Cardiac fibroblast (primary cell): ENCODE measurements around the gene ADCY1.

Experiments
- DNase-seq, 2 donors: peaks; one replicate each; pipeline versions ENCODE4 v3.0.0 to v3.0.0-alpha.2; 2010; ENCODE audit warnings: low read depth in 2 of 2
- H3K4me3 ChIP-seq, 2 donors: replicated peaks in 1 of 2; 1 replicate in 1 of 2; 2 replicates in 1 of 2; pipeline ENCODE4 v1.5.1; 2011; ENCODE audit warnings: low read depth in 2 of 2, low read length in 2 of 2, mild to moderate bottlenecking in 2 of 2, moderate library complexity in 1 of 2
- TF ChIP-seq, protein P1 (sequence below): IDR thresholded peaks from one replicate; pipeline ENCODE4 v1.5.1; 2011; ENCODE audit warnings: low read depth, mild to moderate bottlenecking, low read length, inconsistent platforms

The ADCY1 gene

DNA sequence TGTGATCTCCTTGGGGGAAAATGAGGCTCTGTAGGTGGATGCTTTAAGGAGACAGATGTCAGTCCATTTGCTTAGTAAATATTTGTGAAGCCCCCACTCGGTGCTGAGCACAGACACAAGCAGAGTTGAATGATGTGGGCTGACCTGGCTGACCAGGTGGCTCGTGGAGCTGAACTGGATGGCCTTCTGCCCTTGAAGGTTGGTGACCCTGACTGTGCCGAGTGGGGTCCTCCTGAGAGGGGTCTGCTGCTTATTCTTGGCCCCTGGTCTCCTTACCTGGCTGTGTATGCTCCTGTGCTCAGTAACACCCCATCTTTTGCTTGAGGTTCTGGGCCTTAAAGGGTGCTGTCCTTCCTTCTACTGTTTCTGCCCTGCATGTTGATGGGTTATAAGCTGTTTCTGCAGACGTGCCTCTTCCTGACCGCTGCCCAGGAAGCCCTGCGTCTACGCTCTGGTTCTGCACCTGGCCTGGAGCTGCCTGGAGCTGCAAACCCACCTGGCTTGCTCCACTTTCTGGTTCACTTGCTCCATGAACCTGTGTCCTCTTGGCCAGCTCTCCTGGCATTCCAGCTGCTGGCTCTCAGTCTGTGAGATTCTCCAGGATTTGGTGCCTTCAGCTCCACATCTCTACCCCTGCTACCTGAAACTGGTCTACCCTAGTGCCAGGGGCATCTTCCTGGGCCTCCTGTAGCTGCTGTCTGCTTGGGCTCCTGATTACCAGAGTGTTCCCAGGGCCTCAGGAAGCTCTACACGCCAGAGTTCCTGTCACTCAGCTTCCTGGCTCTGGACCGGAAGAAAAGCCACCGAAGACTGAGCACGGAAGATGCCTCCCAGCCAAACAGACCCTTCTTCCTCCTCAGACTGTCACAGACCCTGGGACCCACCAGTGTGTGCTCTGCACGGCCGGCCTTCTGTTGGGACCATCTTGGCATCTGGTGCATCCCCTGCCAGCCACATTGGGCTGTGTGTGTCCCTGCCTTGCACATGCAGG lies 76.5 kb downstream of the ADCY1 start:
- TF ChIP-seq, protein P1, sequence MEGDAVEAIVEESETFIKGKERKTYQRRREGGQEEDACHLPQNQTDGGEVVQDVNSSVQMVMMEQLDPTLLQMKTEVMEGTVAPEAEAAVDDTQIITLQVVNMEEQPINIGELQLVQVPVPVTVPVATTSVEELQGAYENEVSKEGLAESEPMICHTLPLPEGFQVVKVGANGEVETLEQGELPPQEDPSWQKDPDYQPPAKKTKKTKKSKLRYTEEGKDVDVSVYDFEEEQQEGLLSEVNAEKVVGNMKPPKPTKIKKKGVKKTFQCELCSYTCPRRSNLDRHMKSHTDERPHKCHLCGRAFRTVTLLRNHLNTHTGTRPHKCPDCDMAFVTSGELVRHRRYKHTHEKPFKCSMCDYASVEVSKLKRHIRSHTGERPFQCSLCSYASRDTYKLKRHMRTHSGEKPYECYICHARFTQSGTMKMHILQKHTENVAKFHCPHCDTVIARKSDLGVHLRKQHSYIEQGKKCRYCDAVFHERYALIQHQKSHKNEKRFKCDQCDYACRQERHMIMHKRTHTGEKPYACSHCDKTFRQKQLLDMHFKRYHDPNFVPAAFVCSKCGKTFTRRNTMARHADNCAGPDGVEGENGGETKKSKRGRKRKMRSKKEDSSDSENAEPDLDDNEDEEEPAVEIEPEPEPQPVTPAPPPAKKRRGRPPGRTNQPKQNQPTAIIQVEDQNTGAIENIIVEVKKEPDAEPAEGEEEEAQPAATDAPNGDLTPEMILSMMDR, result no peak
- DNase-seq, result no peak
- H3K4me3 ChIP-seq, result no peak overlapping the region

DNA sequence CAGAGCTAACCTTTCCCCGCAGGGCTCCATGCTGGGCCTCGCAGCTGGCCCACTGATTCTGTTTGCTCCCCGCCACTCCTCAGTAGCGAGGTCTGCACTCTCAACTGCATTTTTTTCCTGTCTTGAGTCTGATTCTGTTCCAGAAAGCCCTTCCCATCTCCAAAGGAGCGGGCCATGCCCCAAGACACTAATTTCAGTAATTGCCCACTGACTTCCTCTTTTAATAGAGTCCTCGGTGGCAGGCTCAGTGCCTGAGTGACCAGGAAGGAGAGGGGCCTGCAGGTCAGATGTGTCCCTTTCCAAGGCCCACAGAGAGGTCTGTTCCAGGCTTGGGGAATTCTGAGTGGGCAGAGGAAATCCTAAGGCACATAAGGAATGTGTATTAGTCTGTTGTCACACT lies 77.4 kb downstream of the ADCY1 start:
- DNase-seq, result no peak
- TF ChIP-seq, protein P1, result no peak
- no peak overlapping the region for H3K4me3 ChIP-seq

DNA sequence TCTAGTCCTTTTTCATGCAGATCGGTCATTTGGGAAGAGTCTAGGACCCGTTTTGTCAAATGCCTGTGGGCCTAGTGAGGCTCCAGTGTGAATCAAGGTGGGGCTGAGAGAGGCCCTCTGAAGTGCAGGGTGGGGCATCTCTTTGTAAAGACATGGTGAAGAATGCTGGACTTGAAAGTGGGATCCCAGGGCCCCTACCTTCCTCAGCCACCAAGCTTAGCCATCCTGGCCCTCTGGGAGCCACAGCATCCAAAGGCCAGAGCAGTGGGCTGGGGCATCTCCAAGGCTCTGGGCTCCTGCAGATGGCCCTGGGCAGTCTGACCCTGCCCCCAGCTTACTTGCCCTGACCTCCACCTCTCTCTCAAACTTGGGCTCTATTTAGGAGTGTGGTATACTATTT lies 78.5 kb downstream of the ADCY1 start:
- TF ChIP-seq, protein P1, result no peak
- H3K4me3 ChIP-seq, result no peak overlapping the region
- no peak for DNase-seq

DNA sequence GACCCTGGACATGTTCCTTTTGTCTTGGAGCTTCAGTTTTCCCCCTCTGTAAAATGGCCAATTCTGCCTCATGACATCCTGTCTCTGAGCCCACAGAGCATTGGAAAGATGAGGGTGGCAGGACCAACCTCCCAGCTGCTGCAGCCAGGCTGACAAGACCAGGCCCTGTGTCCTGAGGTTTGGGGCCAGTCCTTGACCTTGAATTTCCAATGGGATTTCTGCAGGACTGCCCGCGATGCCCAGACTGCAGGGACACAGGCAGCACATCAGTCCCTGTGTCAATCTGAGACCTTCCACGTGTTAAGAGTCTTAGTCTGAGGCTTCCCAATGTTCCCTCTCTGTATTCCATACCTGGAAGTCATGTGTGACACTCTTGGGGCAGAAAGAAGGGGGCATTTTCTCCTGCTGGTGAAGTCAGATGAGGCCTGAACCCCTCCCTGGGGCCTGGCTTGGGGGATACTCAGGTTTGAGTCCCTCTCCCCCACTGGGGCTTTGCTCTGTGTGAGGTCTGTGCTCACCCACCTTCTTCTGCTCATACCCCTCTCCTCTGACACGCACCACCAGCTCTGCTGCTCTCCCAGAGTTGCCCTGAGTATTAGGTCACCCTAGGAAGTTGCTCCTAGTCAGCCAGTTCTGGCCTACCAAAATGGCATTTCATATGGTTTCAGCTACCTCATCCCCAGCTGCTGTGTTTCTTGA lies 79.2 kb downstream of the ADCY1 start:
- TF ChIP-seq, protein P1, result no peak
- no peak overlapping the region for H3K4me3 ChIP-seq
- no peak for DNase-seq

DNA sequence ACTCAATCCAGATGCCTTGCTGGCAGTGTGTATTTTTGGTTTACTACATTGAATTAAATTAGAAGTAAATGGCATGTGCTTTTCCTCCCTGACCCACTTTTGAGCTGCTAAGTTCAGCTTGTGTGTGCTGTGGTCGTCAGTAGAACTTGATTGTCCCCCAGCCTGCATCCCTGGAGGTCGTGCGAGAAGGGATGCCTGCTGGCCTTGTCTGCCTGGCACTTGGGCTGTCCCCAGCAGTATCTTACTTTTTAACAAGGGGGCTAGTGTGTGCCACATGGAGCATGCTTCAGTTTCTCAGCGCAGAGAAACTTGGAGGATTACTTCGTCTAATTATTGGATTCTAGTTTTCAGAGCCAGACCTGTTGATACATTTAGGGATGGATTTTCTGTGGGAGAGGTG lies 80.2 kb downstream of the ADCY1 start:
- no peak for DNase-seq
- TF ChIP-seq, protein P1, result no peak
- no peak overlapping the region for H3K4me3 ChIP-seq

- DNase-seq, result no peak
- H3K4me3 ChIP-seq, result no peak overlapping the region
- TF ChIP-seq, protein P1, result no peak
Measured at GRCh38 chr7:45655539-45655938, 81.4 kb downstream of the ADCY1 start.
